Activated CD4-positive, alpha-beta T cell treated with anti-CD3 and anti-CD28 coated beads for 24 hours (primary cell): ENCODE data around the gene LRMDA.

Source experiments
- DNase-seq, 2 donors: peaks; one replicate each; pipeline ENCODE4 v3.0.0-alpha.2; 2020; ENCODE audit warnings: low read depth in 2 of 2

The LRMDA gene

GRCh38 chr10:76255241-76255640 is 823.8 kb downstream of the LRMDA start:
- DNase-seq = no peak

GRCh38 chr10:76257816-76258215 is 826.4 kb downstream of the LRMDA start:
- DNase-seq = no peak

- no peak for DNase-seq
Measured at GRCh38 chr10:76265441-76266113, 834.2 kb downstream of the LRMDA start.

- no peak for DNase-seq
Measured at GRCh38 chr10:76268530-76268929, 837.1 kb downstream of the LRMDA start.

GRCh38 chr10:76268954-76269353 is 837.5 kb downstream of the LRMDA start:
- DNase-seq = no peak

- DNase-seq = no peak
Measured at GRCh38 chr10:76270464-76270863, 839.0 kb downstream of the LRMDA start.

GRCh38 chr10:76274933-76275332 is 843.5 kb downstream of the LRMDA start:
- DNase-seq = no peak

- no peak for DNase-seq
Measured at GRCh38 chr10:76278811-76279460, 847.5 kb downstream of the LRMDA start.

- no peak for DNase-seq
Measured at GRCh38 chr10:76281659-76282058, 850.2 kb downstream of the LRMDA start.

GRCh38 chr10:76282061-76283025 is 850.9 kb downstream of the LRMDA start:
- no peak for DNase-seq

GRCh38 chr10:76284351-76284750 is 852.9 kb downstream of the LRMDA start:
- no peak for DNase-seq

GRCh38 chr10:76285012-76285411 is 853.6 kb downstream of the LRMDA start:
- DNase-seq = no peak

GRCh38 chr10:76285515-76285914 is 854.1 kb downstream of the LRMDA start:
- DNase-seq = no peak

GRCh38 chr10:76286536-76286935 is 855.1 kb downstream of the LRMDA start:
- no peak for DNase-seq

- DNase-seq = no peak
Measured at GRCh38 chr10:76287856-76288255, 856.4 kb downstream of the LRMDA start.

GRCh38 chr10:76291175-76291574 is 859.8 kb downstream of the LRMDA start:
- no peak for DNase-seq

GRCh38 chr10:76291885-76292284 is 860.5 kb downstream of the LRMDA start:
- no peak for DNase-seq

- no peak for DNase-seq
Measured at GRCh38 chr10:76296957-76297356, 865.5 kb downstream of the LRMDA start.

- DNase-seq = no peak
Measured at GRCh38 chr10:76297358-76297757, 865.9 kb downstream of the LRMDA start.

- DNase-seq = no peak
Measured at GRCh38 chr10:76297780-76298281, 866.4 kb downstream of the LRMDA start.

- no peak for DNase-seq
Measured at GRCh38 chr10:76298329-76298728, 866.9 kb downstream of the LRMDA start.

GRCh38 chr10:76299501-76299900 is 868.1 kb downstream of the LRMDA start:
- no peak for DNase-seq
